ENCODE results near the gene SERF2. TPM values are rescaled to one million over a fixed set of nuclear protein-coding genes. Genes with fewer than 3 reads are reported as not detected.

The SERF2 gene
- total and polyA plus RNA-seq, 2 of the 13 experiments (the other 11 are each of a cell fraction or from before 2014, with no cell fraction given): 811 to 1,257 TPM

GRCh38 chr15:43777267-43777914 lies 14.7 kb upstream of the SERF2 start (continued):
- TF ChIP-seq, protein P1, sequence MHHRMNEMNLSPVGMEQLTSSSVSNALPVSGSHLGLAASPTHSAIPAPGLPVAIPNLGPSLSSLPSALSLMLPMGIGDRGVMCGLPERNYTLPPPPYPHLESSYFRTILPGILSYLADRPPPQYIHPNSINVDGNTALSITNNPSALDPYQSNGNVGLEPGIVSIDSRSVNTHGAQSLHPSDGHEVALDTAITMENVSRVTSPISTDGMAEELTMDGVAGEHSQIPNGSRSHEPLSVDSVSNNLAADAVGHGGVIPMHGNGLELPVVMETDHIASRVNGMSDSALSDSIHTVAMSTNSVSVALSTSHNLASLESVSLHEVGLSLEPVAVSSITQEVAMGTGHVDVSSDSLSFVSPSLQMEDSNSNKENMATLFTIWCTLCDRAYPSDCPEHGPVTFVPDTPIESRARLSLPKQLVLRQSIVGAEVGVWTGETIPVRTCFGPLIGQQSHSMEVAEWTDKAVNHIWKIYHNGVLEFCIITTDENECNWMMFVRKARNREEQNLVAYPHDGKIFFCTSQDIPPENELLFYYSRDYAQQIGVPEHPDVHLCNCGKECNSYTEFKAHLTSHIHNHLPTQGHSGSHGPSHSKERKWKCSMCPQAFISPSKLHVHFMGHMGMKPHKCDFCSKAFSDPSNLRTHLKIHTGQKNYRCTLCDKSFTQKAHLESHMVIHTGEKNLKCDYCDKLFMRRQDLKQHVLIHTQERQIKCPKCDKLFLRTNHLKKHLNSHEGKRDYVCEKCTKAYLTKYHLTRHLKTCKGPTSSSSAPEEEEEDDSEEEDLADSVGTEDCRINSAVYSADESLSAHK (CRISPR knock-in tag; IDR thresholded peaks at IDR 0.05; ENCODE audit: borderline replicate concordance): no peak
- TF ChIP-seq, protein P2, sequence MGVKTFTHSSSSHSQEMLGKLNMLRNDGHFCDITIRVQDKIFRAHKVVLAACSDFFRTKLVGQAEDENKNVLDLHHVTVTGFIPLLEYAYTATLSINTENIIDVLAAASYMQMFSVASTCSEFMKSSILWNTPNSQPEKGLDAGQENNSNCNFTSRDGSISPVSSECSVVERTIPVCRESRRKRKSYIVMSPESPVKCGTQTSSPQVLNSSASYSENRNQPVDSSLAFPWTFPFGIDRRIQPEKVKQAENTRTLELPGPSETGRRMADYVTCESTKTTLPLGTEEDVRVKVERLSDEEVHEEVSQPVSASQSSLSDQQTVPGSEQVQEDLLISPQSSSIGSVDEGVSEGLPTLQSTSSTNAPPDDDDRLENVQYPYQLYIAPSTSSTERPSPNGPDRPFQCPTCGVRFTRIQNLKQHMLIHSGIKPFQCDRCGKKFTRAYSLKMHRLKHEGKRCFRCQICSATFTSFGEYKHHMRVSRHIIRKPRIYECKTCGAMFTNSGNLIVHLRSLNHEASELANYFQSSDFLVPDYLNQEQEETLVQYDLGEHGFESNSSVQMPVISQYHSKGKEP (CRISPR knock-in tag; IDR thresholded peaks at IDR 0.05): no peak
- 0 out of 2 replicates have a peak, but pooled peaks have one; percentile 43 for TF ChIP-seq ZNF331 (CRISPR knock-in tag; IDR thresholded peaks at IDR 0.05)
- peak; percentile 56; the same call in 1 of the 2 replicates for TF ChIP-seq NRL (CRISPR knock-in tag; IDR thresholded peaks at IDR 0.05; ENCODE audit: borderline replicate concordance)
- TF ChIP-seq KMT2A (CRISPR knock-in tag; IDR thresholded peaks at IDR 0.05): peak; percentile 46; the same call in 1 of the 2 replicates
- peak; percentile 41; the same call in 1 of the 2 replicates for TF ChIP-seq ZNF280D (CRISPR knock-in tag; IDR thresholded peaks at IDR 0.05)
- peak; percentile 39; the same call in 1 of the 2 replicates for TF ChIP-seq FOXP4 (CRISPR knock-in tag; IDR thresholded peaks at IDR 0.05)
- 0 out of 2 replicates have a peak, but pooled peaks have one; percentile 37 for TF ChIP-seq ZNF274 (CRISPR knock-in tag; IDR thresholded peaks at IDR 0.05)
- TF ChIP-seq ERF (CRISPR knock-in tag; IDR thresholded peaks at IDR 0.05): peak; percentile 45; the same call in 1 of the 2 replicates
- TF ChIP-seq RNF2 (conservative IDR thresholded peaks at IDR 0.05; ENCODE audit: low read depth): 0 out of 2 replicates have a peak, but pooled peaks have one; percentile 57
- TF ChIP-seq IKZF1 (IDR thresholded peaks at IDR 0.05): no peak
- TF ChIP-seq, protein P3, sequence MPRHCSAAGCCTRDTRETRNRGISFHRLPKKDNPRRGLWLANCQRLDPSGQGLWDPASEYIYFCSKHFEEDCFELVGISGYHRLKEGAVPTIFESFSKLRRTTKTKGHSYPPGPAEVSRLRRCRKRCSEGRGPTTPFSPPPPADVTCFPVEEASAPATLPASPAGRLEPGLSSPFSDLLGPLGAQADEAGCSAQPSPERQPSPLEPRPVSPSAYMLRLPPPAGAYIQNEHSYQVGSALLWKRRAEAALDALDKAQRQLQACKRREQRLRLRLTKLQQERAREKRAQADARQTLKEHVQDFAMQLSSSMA (CRISPR knock-in tag; IDR thresholded peaks at IDR 0.05): no peak
- TF ChIP-seq NFATC3 (CRISPR knock-in tag; IDR thresholded peaks at IDR 0.05): peak; percentile 83; the same call in 1 of the 2 replicates
- TF ChIP-seq EHMT2 (IDR thresholded peaks at IDR 0.05; ENCODE audit: borderline replicate concordance, low read depth, low read length): no peak
- no peak for TF ChIP-seq MIER2 (CRISPR knock-in tag; IDR thresholded peaks at IDR 0.05)
- TF ChIP-seq FOSL2 (CRISPR knock-in tag; IDR thresholded peaks at IDR 0.05): 0 out of 2 replicates have a peak, but pooled peaks have one; percentile 16
- TF ChIP-seq GABPA (IDR thresholded peaks at IDR 0.05; ENCODE audit: low read depth, low read length): no peak
- TF ChIP-seq GABPA (CRISPR knock-in tag; IDR thresholded peaks at IDR 0.05; ENCODE audit: low read depth): peak; percentile 40; the same call in 1 of the 2 replicates
- no peak for TF ChIP-seq TSC22D2 (CRISPR knock-in tag; IDR thresholded peaks at IDR 0.05; ENCODE audit: borderline replicate concordance)

All from HepG2 (cell line).